CD14-positive monocyte (primary cell): ENCODE results near the gene LHFPL3. TPM values are rescaled to one million over a fixed set of nuclear protein-coding genes. Genes with fewer than 3 reads are reported as not detected.

ENCODE experiments used
- DNase-seq, 3 donors: peaks; one replicate each; pipeline ENCODE4 v3.0.0-alpha.2; 2011 to 2022
- H2AFZ ChIP-seq: 2 replicates; pipeline ENCODE4 v1.6.0; 2012; ENCODE audit warnings: mild to moderate bottlenecking, low read depth, low read length, inconsistent platforms; ENCODE audit not compliant: insufficient read depth, poor library complexity, severe bottlenecking
- H3K27ac ChIP-seq, 2 donors: 1 replicate in 1 of 2; 2 replicates in 1 of 2; pipeline ENCODE4 v1.5.1; 2012 to 2013; ENCODE audit warnings: low read length in 2 of 2, control low read depth in 1 of 2, inconsistent platforms in 1 of 2, low read depth in 1 of 2, mild to moderate bottlenecking in 1 of 2
- H3K27me3 ChIP-seq, 2 donors: one replicate each; pipeline versions ENCODE4 v1.6.0 to v1.6.1; 2011 to 2013; ENCODE audit warnings: low read length in 2 of 2; ENCODE audit not compliant: control insufficient read depth in 2 of 2, insufficient read depth in 2 of 2
- H3K36me3 ChIP-seq, 2 donors: replicated peaks in 1 of 2; 1 replicate in 1 of 2; 2 replicates in 1 of 2; pipeline versions ENCODE4 v1.5.1 to v1.6.1; 2012 to 2013; ENCODE audit warnings: low read length in 2 of 2, control low read depth in 1 of 2, inconsistent platforms in 1 of 2, mild to moderate bottlenecking in 1 of 2; ENCODE audit not compliant: insufficient read depth in 2 of 2, control insufficient read depth in 1 of 2
- H3K4me1 ChIP-seq, 2 donors: 1 replicate in 1 of 2; 2 replicates in 1 of 2; pipeline versions ENCODE4 v1.5.1 to v1.6.1; 2012 to 2013; ENCODE audit warnings: low read length in 2 of 2, control low read depth in 1 of 2, inconsistent platforms in 1 of 2, mild to moderate bottlenecking in 1 of 2, moderate library complexity in 1 of 2; ENCODE audit not compliant: insufficient read depth in 2 of 2, control insufficient read depth in 1 of 2
- H3K4me2 ChIP-seq: replicated peaks from 2 replicates; pipeline ENCODE3; 2012; ENCODE audit warnings: low read length, moderate library complexity, mild to moderate bottlenecking; ENCODE audit not compliant: poor library complexity, severe bottlenecking; ENCODE audit errors: extremely low read depth
- H3K4me3 ChIP-seq, 3 experiments: fragments of 200-600 bp in 1 of 3; sonication (generic) in 1 of 3; replicated peaks in 1 of 3; 1 replicate in 2 of 3; 2 replicates in 1 of 3; pipeline ENCODE4 v1.5.1; 2011 to 2013; ENCODE audit warnings: low read length in 3 of 3, mild to moderate bottlenecking in 3 of 3, control low read depth in 2 of 3, low read depth in 2 of 3, inconsistent platforms in 1 of 3, moderate library complexity in 1 of 3
- H3K79me2 ChIP-seq: 2 replicates; pipeline ENCODE4 v1.6.0; 2012; ENCODE audit warnings: mild to moderate bottlenecking, control low read depth, inconsistent platforms, low read length, moderate library complexity; ENCODE audit not compliant: insufficient read depth
- H3K9ac ChIP-seq: 2 replicates; pipeline ENCODE4 v1.6.0; 2017; ENCODE audit warnings: low read length, mild to moderate bottlenecking; ENCODE audit not compliant: insufficient read depth, poor library complexity, severe bottlenecking
- H3K9me3 ChIP-seq, 2 donors: replicated peaks in 1 of 2; 1 replicate in 1 of 2; 2 replicates in 1 of 2; pipeline versions ENCODE4 v1.5.1 to v1.6.1; 2012 to 2013; ENCODE audit warnings: low read length in 2 of 2, control low read depth in 1 of 2; ENCODE audit not compliant: control insufficient read depth in 1 of 2, insufficient read depth in 1 of 2
- H4K20me1 ChIP-seq: 2 replicates; pipeline ENCODE4 v1.6.0; 2012; ENCODE audit warnings: mild to moderate bottlenecking, low read length, control low read depth, moderate library complexity; ENCODE audit not compliant: insufficient read depth
- H3K27ac Mint-ChIP-seq, 7 donors: one replicate each; pipeline ENCODE4 v1.8.0; 2020; ENCODE audit warnings: mild to moderate bottlenecking in 7 of 7, mixed read lengths in 7 of 7, moderate library complexity in 6 of 7, inconsistent platforms in 2 of 7
- H3K27me3 Mint-ChIP-seq, 3 donors: one replicate each; pipeline ENCODE4 v1.8.0; 2021 to 2022; ENCODE audit warnings: low read depth in 3 of 3, mild to moderate bottlenecking in 3 of 3, mixed read lengths in 3 of 3, moderate library complexity in 3 of 3, inconsistent platforms in 1 of 3
- H3K36me3 Mint-ChIP-seq, 2 donors: one replicate each; pipeline ENCODE4 v1.8.0; 2020; ENCODE audit warnings: mixed read lengths in 2 of 2, inconsistent platforms in 1 of 2, mild to moderate bottlenecking in 1 of 2
- H3K4me1 Mint-ChIP-seq: one replicate; pipeline ENCODE4 v1.8.0; 2020; ENCODE audit warnings: mild to moderate bottlenecking, mixed read lengths
- H3K4me3 Mint-ChIP-seq, 2 donors: one replicate each; pipeline ENCODE4 v1.8.0; 2020; ENCODE audit warnings: mild to moderate bottlenecking in 2 of 2, mixed read lengths in 2 of 2, moderate library complexity in 1 of 2
- H3K9me3 Mint-ChIP-seq, 7 donors: one replicate each; pipeline ENCODE4 v1.8.0; 2020 to 2022; ENCODE audit warnings: mixed read lengths in 7 of 7, mild to moderate bottlenecking in 6 of 7, moderate library complexity in 6 of 7, inconsistent platforms in 2 of 7
- WGBS: methylation state at CpG from one replicate; pipeline ENCODE4 v1.1.5; 2013; ENCODE audit warnings: missing lambda C conversion rate; ENCODE audit not compliant: insufficient coverage; 5-methylcytosine and 5-hydroxymethylcytosine counted together
- intact Hi-C, 2 donors: fragments of 100-400 bp; cut with micrococcal nuclease; formaldehyde crosslinking; loops; one replicate each; pipeline versions ENCODE4 v1.15.0 to v1.15.1; 2023
- polyA plus RNA-seq, 3 donors: library from polyadenylated mRNA; depleted of rRNA in 1 of 3; unstranded in 2 of 3; stranded (reverse) in 1 of 3; fragments of 300-500 nt in 2 of 3; fragments of >200 nt in 1 of 3; fragmentation: Illumina TruSeq in 2 of 3; gene quantifications; 1 replicate in 2 of 3; 2 replicates in 1 of 3; pipeline ENCODE4 v1.2.3, GENCODE V29; 2012 to 2021
- TF ChIP-seq, protein P1 (sequence below): fragments of 200-600 bp; IDR thresholded peaks from one replicate; pipeline ENCODE4 v1.8.0; 2022; ENCODE audit warnings: antibody characterized with exemption, mild to moderate bottlenecking

LHFPL3 gene
- polyA plus RNA-seq, 3 donors: not detected

DNA sequence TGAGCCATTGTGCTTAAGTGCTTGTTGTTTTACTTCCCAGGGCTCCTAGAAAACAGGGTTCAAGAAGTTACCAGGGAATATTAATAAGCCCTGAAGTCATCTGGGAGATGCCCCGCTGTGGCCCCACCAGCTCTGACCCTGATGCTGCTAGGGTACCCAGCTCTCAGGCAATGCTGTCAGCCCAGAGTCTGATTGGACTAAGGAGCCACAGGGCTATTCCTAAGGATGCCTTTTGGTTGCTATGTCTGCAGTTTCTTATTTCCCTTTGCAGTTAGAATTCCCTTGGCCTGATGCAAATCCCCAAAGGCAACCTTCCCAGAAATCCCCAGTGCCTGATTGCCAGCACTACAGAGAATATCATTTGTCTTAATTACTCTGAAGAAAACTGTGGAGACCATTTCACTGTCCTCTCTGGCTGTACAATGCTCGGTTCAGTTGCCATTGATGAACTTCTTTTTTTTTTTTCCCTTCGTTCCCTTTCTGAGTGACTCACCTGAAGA, 448.9 kb downstream of the LHFPL3 start:
- WGBS: 100% methylated on average over 1 of the region's 3 CpGs
- Histone ChIP-seq H3K79me2 (no peaks in the 10 kb centered on the region), H2AFZ (no peak overlapping the region), H3K4me1 (no peaks in the 10 kb centered on the region), H4K20me1 (no peaks in the 10 kb centered on the region), H3K27ac (no peak overlapping the region), H3K9me3 (no peaks in the 10 kb centered on the region), H3K4me2 (no peak overlapping the region), H3K27me3 (no peaks in the 10 kb centered on the region), H3K9ac (no peak overlapping the region), H3K4me3 (no peak overlapping the region), H3K36me3 (no peaks in the 10 kb centered on the region)
- no peaks in the 10 kb centered on the region for H3K4me1 Mint-ChIP-seq
- peaks cover 0 to 7% (median 3%) of the 10 kb centered on the region in 3 donors for H3K27me3 Mint-ChIP-seq
- H3K36me3 Mint-ChIP-seq: no peaks in the 10 kb centered on the region
- DNase-seq: no peak
- H3K27ac Mint-ChIP-seq: no peak overlapping the region
- H3K9me3 Mint-ChIP-seq: peaks cover 0 to 3% (median 0%) of the 10 kb centered on the region in 7 donors
- TF ChIP-seq, protein P1, sequence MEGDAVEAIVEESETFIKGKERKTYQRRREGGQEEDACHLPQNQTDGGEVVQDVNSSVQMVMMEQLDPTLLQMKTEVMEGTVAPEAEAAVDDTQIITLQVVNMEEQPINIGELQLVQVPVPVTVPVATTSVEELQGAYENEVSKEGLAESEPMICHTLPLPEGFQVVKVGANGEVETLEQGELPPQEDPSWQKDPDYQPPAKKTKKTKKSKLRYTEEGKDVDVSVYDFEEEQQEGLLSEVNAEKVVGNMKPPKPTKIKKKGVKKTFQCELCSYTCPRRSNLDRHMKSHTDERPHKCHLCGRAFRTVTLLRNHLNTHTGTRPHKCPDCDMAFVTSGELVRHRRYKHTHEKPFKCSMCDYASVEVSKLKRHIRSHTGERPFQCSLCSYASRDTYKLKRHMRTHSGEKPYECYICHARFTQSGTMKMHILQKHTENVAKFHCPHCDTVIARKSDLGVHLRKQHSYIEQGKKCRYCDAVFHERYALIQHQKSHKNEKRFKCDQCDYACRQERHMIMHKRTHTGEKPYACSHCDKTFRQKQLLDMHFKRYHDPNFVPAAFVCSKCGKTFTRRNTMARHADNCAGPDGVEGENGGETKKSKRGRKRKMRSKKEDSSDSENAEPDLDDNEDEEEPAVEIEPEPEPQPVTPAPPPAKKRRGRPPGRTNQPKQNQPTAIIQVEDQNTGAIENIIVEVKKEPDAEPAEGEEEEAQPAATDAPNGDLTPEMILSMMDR: no peak
- intact Hi-C loops: no loop called here
- no peak overlapping the region for H3K4me3 Mint-ChIP-seq

DNA sequence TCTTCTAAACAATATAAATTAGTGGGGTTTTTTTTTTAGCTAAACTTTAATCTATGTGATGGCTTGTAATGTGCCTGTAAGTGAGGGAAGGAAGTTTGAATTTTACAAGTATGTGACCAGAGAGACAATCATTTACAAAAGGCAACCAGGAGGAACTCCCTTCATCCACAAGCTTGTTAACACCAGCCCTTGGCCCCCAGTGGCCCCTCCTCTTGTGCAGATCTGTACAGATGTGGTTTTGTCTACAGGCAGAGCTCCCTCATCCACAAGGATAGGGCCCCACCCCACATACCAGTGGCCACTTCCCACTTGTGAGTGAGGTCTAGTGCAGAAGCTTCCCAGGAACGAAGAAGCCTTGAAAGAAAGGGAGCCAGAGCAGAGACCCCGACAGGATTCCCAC, 451.5 kb downstream of the LHFPL3 start:
- H3K36me3 Mint-ChIP-seq: no peaks in the 10 kb centered on the region
- H3K4me3 ChIP-seq: no peak overlapping the region
- no peaks in the 10 kb centered on the region for H3K4me1 ChIP-seq

More for the DNA sequence above, 451.5 kb downstream of the LHFPL3 start:
- H3K4me1 Mint-ChIP-seq: peaks cover 2% of the 10 kb centered on the region
- H3K27ac Mint-ChIP-seq: no peak overlapping the region
- TF ChIP-seq, protein P1: no peak
- no peak for DNase-seq
- Histone ChIP-seq H2AFZ (no peak overlapping the region), H3K9ac (no peak overlapping the region), H3K9me3 (no peaks in the 10 kb centered on the region), H3K36me3 (no peaks in the 10 kb centered on the region), H3K27ac (no peak overlapping the region), H4K20me1 (no peaks in the 10 kb centered on the region), H3K4me2 (no peak overlapping the region), H3K27me3 (no peaks in the 10 kb centered on the region), H3K79me2 (no peaks in the 10 kb centered on the region)
- peaks cover 0 to 3% (median 0%) of the 10 kb centered on the region in 7 donors for H3K9me3 Mint-ChIP-seq
- intact Hi-C loops: no loop called here
- H3K4me3 Mint-ChIP-seq: no peak overlapping the region
- 82% methylated on average over 2 of the region's 2 CpGs for WGBS
- H3K27me3 Mint-ChIP-seq: peaks cover 1 to 3% (median 3%) of the 10 kb centered on the region in 3 donors
